UCSD-AML1 (cell line): Measurements from ENCODE around the gene FBXO41.

Source experiments
- DNase-seq: peaks from one replicate; lab custom pipeline; 2025; ENCODE audit not compliant: unreplicated experiment; lab: John Stamatoyannopoulos, UW

Gene FBXO41, protein sequence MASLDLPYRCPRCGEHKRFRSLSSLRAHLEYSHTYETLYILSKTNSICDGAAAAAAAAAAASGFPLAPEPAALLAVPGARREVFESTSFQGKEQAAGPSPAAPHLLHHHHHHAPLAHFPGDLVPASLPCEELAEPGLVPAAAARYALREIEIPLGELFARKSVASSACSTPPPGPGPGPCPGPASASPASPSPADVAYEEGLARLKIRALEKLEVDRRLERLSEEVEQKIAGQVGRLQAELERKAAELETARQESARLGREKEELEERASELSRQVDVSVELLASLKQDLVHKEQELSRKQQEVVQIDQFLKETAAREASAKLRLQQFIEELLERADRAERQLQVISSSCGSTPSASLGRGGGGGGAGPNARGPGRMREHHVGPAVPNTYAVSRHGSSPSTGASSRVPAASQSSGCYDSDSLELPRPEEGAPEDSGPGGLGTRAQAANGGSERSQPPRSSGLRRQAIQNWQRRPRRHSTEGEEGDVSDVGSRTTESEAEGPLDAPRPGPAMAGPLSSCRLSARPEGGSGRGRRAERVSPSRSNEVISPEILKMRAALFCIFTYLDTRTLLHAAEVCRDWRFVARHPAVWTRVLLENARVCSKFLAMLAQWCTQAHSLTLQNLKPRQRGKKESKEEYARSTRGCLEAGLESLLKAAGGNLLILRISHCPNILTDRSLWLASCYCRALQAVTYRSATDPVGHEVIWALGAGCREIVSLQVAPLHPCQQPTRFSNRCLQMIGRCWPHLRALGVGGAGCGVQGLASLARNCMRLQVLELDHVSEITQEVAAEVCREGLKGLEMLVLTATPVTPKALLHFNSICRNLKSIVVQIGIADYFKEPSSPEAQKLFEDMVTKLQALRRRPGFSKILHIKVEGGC

GRCh38 chr2:73284296-73285158 is at the start of gene FBXO41:
Gene FBXO41, minus strand, starts transcription at chr2:73284478. Its CDS starts 14,848 bp downstream, at chr2:73269630.
- peak; percentile 88 for DNase-seq

DNA sequence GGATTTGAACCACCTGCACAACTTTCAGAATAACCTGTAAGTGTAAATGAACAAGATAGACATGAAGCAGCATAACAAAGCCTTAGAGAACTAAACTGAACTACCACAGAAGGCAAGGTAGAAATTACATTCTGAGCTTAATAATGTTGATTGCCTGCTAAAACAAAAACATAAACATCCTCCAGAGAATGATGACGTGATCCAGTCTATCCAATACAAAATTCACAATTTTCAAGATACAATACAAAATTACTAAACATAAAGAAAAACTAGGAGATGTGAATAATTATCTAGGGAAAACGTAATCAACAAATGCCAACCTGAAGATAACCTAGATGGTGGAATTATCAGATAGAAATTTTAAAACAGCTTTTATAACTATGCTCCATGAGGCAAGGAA is 49.8 kb upstream of the FBXO41 start:
- no peak for DNase-seq

GRCh38 chr2:73333564-73333963 is 49.3 kb upstream of the FBXO41 start:
- DNase-seq = no peak

GRCh38 chr2:73324126-73324725 is 39.9 kb upstream of the FBXO41 start:
- no peak for DNase-seq

DNA sequence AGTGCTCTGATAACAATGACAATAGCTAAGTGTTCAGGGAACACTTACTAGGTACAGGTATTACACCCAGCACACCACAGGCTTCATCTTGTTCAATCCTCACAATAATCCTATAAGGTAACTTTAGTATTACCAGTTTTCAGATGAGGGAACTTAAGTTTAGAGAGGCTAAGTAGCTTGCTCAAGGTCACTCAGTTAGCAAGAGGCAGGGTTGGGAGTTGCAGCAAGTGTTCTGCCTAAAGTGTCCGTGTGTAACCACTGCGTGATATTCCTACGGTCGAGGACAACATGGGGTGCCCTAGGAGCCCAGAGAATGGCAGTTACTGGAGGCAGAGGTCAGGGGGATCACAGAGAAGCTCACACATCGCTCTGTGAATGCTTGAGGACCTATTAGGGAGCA is 39.3 kb upstream of the FBXO41 start:
- DNase-seq = no peak

GRCh38 chr2:73314441-73314840 is 30.2 kb upstream of the FBXO41 start:
- DNase-seq = no peak

DNA sequence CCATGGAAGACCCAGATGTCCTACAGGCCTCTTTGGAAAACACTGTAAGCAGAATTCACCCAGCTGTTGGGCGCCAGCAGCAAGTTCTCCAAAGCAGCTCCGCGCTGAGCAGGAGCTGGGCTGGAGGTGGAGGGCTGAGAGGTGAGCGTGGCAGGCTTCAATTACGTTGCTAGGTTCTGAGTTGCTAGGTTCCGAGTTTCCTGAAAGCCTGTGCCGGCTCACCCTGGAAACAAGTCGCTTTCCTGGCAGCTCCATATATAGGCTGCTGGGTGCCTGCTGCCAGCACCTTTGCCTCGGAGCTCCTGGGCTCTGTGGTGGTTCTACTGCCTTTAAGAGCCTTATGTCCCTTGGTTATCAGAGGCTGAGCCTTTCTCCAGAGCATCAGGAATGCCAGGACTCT is 23.4 kb upstream of the FBXO41 start:
- no peak for DNase-seq

GRCh38 chr2:73301636-73302035 is 17.4 kb upstream of the FBXO41 start:
- no peak for DNase-seq

DNA sequence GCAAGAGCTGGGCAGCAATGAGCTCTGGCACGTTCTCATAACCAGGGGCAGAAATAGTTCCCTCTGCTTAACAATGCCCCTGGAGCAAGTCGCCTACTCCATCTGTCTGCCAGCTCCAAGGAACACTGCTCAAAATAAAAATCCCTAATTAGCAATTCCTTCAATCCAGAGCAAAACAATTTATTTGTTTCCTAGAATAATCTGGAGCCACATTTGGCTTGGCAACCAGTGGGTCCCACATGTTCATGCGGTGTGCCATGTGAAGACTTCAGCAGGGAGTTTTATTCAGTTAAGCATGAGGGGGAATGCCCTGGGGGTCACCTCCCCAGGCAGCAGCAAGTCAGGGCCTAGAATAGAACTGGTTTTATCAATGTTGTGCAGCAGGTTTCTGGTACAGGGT is 16.6 kb upstream of the FBXO41 start:
- DNase-seq = no peak

DNA sequence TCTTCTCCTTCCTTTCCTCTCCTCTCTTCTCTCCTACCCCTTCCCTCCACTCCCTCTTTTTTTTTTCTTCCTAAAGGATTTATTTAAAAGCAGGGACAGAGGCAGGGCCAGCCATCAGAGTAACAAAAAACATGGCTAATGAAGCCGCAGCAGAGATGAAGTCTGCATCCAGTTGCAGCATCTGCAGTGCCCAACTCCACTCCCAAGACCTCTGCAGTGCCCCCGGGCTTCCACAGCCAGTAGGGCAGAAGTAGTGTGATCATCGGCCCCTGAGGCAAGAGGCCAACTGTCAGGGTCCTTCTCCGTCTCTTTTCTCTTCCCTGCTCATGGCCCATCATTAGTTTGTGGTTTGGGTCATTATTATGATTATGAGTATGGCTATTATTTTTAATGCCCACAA is 13.3 kb upstream of the FBXO41 start:
- DNase-seq = no peak

DNA sequence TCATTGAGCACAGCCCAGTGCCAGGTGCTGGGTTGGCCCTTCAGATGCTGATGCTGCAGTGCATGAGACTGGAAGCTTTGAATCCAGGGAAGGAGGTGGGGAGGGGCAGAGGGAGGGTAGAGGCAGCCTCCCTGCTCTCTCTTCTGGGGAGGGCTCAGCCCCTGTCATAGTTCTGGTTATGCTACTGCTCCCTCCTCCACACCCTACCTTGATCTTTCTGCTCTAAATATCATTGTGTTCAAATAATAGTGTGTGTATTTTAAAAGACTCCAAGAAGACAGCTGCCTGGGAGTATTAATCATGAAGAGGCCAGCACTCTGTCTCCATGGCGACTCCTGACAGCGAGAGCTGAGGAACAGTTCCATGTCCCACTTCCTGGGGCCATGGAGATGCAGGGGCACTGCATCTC is 12.9 kb upstream of the FBXO41 start:
- DNase-seq = no peak

- no peak for DNase-seq
These were observed 11.6 kb upstream of the FBXO41 start for GRCh38 chr2:73295751-73296400.

- DNase-seq = no peak
These were observed 10.0 kb upstream of the FBXO41 start for GRCh38 chr2:73294239-73294638.

DNA sequence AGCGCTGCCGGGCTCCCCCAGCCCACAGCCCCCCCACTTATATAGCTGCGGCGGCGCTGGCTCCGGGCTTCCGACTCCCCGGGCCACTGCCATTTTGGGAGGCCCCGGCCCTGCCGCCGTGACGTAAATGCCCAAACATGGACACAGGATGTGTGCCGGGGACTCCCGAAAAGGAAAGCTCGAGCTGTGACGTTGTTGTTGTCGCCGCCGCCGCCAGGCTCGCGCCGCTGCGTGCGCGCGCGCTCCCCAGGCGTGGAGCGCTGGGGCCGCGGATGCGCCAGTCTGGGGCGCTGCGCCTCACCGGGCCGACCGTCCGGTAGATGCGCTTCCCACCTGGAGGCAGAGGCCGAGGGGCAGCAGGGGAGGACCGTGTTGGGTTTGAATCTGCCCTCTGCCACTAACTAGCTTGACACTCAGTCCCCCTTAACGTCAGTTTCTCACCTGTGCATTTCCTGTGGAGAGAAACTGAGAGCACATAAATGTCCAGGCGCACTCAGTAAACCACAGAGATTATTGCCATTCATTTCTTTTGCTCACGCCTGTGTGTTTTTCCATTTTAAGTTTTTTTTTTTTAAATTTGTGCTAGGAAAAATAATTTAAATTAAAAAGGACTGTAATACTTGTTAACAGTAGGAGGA is 9.4 kb upstream of the FBXO41 start, which contains the start of gene EGR4:
TSS of gene EGR4 (minus strand) at position 15 of the 638 bp plus-strand sequence. CDS start 231 bp downstream, outside the sequence.
- peak; percentile 82 for DNase-seq

GRCh38 chr2:73292906-73293533 is 8.7 kb upstream of the FBXO41 start:
- DNase-seq = no peak

DNA sequence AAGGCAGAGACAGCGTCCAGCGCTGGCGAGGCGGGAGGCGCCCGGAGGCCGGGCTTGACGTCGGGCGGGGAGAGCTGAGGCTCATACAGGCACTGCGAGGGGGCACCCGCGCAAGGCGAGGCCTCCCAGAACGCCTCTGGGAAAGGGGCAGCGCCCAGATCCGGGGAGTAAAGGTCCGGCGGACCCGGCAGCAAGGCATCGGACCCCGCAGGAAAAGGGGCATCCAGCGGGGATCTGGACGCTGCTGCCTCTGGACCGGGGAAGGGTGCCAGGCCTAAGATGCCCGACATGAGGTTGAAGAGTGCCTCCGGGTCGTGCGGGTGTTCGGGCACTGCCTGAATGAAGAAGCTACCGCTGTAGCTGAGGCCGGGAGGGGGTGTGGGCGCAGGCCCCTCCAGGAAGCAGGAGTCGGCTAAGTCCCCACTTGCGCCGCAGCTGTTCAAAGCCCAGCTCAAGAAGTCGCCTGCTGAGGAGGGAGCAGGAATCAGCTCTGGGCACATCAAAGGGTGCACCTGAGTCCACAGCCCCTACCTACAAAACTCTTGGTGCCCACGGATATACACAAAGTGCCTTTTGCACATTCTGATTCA is 8.1 kb upstream of the FBXO41 start:
- no peak for DNase-seq

DNA sequence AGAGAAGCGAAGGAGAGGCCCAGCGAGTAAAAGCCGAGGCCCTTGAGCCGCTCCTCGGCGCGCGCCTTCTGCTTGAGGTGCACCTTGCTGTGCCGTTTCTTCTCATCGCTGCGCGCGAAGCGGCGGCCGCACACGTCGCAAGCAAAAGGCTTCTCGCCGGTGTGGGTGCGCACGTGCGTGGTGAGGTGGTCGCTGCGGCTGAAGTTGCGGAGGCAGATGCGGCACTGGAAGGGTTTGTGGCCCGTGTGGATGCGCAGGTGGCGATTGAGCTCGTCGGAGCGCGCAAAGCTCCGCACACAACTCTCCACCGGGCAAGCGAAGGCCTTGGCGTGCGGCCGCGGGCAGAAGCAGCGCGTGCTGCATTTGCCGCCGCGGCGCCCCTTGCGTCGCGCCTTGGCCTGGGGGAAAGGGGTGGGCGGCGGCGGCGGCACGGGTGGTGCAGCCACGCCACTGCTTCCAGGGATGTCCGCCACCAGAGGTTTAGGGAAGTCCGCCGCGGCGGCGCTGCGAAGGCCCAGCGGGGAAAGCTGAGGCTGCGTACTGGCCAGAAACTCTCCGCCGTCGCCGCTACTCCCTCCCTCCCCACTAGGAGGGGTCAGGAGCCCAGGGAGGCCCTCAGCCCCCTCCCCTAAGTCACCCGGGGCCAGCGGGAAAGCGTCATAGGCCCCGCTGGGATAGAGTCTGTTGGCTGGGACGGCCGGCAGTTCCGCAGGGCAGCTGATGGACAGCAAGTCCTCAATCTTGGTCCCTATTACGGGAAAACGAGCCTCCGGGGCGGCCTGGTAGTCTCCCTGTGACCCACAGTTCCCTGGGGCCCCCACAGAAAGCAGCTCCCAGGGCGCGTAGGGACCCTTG is 7.4 kb upstream of the FBXO41 start:
- no peak for DNase-seq

DNA sequence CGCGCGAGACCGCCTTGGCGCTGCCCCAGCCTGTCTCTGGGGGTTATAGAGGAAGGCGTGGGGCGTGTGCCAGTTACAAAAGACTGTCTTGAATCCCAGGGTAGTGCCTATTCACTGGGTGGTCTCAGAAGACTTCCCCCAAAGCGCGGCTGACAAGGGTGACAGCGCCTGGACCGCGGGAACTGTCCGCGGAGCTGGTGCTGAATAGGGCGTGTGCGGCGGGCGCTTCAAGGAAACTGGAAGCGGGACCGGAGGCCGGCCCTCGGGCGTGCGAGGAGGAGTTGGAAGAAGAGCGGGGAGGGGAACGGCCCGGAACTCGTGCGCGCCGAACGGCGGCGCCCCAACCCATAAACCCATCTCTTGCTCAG is 6.8 kb upstream of the FBXO41 start:
- DNase-seq = peak; percentile 71
